HG03571 (cell line): ENCODE data around the gene STX16.
"Not testable (repeated sequence)": the region's sequence is repeated elsewhere in the genome, so short reads cannot be mapped to it uniquely, and the experiment has no call there.

ENCODE experiments used
- ATAC-seq: cut with Tn5 transposase; IDR thresholded peaks from one replicate; pipeline ENCODE4 v1.9.1; 2021; ENCODE audit not compliant: unreplicated experiment

Gene STX16

DNA sequence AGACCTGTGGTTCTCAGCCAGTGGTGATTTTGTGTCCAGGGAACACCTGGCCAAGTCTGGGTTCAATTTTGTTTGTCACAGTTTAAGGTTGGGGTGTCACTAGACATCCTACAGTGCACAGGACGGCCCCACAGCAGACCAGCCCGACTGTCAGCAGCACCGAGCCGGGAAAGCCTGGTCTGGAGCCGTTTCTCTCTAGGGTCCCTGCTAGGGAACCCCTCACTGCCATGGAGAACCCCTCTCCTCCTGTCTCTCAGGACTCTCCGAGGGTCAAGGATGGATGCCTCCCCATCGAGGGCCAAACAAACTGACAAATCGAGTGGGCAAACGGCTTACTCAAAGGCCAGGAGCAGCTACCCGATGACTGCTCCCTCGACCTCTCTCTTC lies 15.8 kb upstream of the STX16 start:
- no peak for ATAC-seq

DNA sequence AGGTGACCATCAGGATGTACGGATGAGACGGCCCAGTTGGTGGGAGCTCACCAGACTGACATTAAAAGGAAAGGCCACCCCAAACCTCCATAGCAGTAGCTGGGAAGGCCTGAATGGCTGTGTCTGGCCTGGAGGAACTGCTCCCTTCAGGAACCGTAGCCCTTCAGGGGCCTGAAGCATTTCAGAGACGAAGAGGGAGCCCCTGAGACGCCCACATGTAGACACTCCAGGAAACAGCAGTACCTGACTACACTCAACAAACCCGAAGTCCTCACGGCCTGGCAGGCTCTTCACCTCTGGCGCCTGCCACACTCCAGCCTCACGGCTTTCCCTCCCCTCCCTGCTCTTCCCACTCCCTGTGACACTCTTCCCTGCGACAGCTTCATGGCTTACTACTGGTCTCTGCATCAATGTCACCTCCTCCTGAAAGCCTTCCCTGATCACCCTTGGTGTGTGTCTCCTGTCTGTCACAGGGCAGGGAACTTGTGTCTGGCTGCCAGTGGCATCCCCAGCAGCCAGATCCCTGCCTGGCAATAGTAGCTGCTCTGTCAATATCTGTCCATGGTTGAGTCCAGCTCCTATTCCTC lies 14.6 kb upstream of the STX16 start:
- ATAC-seq, result no peak

DNA sequence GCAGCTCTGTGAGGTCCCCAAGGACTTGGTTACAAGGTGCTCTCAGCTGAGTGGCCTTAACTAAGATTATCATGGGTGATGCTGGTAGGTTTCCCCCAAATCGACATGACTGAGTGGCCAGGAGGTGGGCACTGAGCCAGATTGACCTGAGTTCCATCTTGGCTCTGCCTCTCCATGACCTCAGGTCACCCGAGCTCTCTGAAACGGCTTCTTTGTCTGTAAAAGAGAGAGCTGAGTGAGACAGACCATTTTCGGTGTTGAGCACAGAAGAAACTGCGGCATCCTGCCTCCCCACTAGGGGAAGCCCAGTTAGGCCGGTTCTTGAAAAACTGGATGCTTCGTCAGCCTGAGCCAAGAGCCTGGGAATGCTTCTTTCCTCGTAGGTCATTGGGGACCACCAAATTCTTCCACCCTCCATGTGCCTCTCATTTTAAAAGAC lies 14.1 kb upstream of the STX16 start:
- no peak for ATAC-seq

DNA sequence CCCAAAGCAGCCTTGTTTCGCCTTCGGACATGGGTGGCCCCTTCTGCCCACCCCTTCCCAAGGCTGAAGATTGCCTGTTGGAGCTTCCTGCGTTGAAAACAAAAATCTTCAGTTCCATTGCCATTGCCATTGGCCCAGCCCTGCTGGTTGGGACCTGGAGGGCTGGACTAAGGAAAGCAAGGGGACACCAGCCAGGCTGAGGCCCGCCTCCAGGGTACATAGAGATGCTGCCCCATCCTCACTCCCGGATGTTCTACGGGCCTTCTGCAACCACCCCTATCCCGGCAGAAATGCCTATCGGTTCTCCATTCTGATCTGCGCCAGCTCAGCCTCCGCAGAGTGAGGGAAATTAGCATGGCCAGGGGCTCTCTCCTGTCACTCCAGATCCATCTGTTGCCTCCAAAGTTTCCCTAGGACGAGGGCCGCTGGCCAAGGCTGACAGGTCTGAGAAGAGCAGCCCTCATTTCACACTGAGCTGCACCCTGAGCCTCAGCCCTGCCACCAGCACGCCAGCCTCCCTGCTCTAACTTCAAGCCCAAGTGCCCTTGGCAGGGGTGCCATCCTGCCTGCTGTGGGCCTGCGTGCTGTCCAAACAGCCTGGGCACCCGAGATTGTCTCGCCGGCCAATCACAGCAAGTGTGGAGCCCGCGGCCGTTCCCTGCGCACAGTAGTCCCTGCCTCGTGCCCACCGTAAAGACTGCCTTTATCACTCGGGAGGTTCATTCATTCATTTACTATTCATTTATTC lies 13.4 kb upstream of the STX16 start:
- ATAC-seq, result no peak

- no peak for ATAC-seq
Measured at GRCh38 chr20:58638467-58639181, 12.5 kb upstream of the STX16 start.

- no peak for ATAC-seq
Measured at GRCh38 chr20:58639182-58640146, 11.6 kb upstream of the STX16 start.

- no peak for ATAC-seq
Measured at GRCh38 chr20:58640446-58640845, 10.6 kb upstream of the STX16 start.

DNA sequence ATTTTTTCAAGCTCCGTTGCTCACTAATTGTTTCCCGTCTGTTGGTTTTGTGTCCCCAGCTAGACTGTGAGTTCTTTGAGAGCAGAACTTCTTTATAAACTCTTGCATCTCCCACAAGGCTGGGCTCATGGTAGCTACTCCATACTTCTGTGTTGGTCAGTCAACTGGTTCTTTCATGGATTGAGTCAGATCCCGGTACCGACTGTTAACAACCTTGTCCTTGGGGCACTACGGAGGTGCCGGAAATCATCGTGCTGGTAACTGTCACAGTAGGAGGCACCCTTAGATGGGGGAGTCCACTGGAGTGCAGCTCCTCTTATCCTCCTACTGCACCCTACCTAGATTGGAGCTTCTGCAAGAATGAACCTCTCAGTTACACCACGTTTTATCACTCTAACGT lies 8.6 kb upstream of the STX16 start:
- no peak for ATAC-seq

GRCh38 chr20:58642896-58643295 lies 8.2 kb upstream of the STX16 start:
- not testable (repeated sequence) for ATAC-seq

DNA sequence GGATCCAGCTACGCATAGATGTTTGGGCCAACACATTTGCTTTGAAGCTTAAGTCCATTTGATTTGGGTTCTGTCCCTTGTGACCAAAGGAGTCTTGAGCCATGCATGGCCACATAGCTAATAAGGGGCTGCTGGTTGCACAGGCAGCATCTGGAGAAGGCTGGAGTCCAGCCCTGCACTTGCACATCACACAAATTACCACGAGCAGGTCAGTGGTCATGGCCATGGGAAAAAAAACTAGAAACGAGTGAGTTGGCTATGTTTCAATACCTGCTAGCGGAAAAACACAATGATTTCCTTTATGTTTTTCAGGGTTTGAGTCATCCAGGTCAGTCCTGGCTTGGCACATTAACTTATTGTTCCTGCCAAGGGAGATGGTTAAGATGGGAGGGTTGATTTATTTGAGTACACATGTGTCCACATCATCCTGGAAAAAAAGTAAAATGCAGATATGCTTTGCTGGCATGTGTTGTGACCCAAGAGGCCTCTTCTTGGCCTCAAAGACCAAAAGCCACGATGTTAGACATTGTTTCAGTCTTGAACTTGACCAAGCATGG lies 5.6 kb upstream of the STX16 start:
- no peak for ATAC-seq

DNA sequence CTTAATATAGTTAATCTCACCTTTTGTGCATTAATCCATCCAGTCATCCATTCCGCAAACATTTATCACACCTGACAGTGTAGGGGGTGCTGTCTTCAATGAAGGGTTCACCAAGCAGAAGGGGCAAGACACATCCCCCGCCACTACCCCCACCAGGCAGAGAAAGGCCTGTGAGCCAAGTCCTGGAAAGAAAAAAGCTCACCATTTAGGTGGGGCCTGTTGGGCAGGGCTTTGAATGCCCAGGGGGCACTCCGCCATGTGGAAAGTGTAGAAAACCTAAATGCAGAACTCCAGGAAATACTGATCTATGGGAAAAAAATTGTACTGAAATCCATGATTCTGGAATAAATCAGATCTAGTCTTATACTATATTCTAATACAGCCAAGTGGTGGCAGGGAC lies 4.8 kb upstream of the STX16 start:
- no peak for ATAC-seq

- ATAC-seq, result no peak
Measured at GRCh38 chr20:58646703-58647102, 4.4 kb upstream of the STX16 start.

- ATAC-seq, result no peak
Measured at GRCh38 chr20:58647162-58647795, 3.8 kb upstream of the STX16 start.

DNA sequence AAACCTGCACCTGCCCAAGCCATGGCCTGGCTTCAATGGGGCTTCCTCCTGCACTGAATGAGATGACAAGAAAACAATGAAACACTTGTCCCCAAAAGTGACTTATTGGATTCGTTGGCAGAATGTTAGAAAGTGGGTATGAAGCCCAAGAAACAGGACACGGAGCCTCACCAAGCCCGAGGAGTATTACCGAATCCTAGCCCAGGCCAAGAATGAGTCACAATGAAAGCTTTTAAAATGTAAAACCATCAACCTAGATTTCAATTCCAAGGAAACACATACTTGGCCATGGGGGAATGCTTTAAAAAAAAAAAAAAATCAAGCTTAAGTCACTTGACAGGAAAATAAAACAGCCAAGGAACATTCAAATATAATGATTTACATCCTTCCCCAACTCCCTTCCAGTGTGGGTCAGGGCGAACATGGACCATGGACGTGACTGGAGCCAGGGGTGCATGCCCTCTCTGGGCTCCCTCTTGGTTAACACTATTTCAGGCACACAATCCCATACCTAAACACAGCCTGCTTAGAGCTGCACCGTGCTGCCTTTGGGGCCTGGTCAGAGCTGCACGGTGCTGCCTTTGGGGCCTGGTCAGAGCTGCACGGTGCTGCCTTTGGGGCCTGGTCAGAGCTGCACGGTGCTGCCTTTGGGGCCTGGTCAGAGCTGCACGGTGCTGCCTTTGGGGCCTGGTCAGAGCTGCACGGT lies 3.1 kb upstream of the STX16 start:
- ATAC-seq, result no peak

- ATAC-seq, result not testable (repeated sequence)
Measured at GRCh38 chr20:58648502-58648825, 2.6 kb upstream of the STX16 start.

DNA sequence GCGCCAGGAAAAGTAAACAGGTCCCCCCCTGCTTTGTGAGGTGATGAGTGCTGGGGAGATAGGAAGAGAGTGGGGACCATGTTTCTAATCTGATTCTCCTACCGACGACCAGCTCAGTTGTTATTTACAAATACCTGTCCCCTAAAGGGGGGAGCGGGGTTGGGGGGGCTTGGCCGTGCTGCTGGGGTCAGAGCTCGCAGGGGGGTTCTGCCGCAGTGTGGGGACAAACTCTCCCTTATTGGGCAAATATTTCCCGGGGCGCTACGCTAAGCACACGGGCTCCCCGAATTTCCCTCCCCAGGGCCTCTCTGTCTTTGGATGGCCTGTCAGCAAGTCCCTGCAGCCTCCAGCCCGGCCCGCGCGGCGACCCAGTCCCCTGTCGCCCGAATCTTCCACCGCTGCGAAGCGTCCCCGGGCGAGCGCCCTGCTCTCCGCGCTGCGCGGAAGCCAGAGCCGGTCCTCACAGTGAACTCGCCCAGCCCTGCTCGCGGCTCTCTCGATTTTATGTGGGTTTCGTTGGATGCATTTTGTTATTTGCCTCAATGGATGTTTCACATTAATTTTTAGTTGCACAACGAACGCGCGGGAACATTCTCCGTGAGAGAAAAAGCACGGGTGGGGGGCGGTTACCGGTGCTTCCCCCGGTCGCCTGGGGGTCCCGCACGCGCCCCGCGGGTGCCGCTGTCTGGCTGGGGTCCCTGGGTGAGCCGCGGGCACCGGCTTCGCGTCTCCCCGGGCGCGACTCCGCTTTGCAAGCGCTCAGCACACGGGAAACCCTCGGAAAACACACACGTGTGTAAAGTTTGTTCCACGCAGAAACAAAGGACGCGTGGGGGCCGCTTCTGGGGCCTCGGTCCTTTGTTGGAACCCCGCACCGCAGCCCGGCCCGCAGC lies 1.5 kb upstream of the STX16 start:
- ATAC-seq, result no peak

DNA sequence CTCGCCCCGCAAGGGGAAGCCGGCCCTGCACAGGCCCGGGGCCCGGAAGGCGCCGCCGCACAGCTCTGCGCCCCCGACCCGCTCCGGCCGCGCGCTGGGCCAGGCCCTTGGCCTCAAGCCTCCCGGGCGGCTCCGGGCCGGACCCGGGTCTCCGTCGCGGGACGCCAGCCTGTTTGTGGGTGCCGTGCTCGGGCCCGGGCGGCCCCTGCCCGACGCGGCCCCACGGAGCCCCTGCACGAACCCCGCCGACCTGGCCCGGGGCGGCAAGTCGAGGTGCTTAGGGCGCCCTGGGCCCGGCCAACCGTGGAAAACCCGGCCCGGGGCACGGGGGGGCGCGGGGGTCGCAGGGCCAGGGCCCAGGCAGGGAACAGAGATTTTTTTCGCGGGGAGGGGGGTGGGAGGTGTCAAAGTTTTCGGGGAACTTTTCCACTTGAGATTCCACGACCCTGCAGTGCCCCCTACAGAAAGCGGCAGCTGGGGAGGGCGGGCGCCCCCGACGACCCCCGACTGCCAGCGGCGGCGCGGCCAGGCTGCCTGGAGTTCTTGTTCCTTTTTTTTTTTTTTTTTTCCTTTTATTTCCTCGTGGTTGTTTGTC lies 805 bp upstream of the STX16 start:
- peak; percentile 8 for ATAC-seq

GRCh38 chr20:58651559-58651945 lies 469 bp downstream of the STX16 start:
- no peak for ATAC-seq
